G401 (cell line): ENCODE data around the gene MGAT5. TPM values are rescaled to one million over a fixed set of nuclear protein-coding genes. Genes with fewer than 3 reads are reported as not detected.

ENCODE experiments used
- DNase-seq: peaks from one replicate; pipeline ENCODE4 v3.0.0-alpha.2; 2015; ENCODE audit warnings: low spot score
- in situ Hi-C: cut with HindIII; loops from 2 replicates; pipeline ENCODE4 v1.10.0; 2016; ENCODE audit warnings: low sequenced_read_pairs, mixed read lengths
- total RNA-seq: library from RNA; depleted of rRNA; stranded (reverse); fragments of >200 nt; shearing (Covaris generic); gene quantifications from 2 replicates; pipeline ENCODE4 v1.2.3, GENCODE V29; 2014

Gene MGAT5
- total RNA-seq, 1 experiment from 2014 or later = 0.07 TPM

DNA sequence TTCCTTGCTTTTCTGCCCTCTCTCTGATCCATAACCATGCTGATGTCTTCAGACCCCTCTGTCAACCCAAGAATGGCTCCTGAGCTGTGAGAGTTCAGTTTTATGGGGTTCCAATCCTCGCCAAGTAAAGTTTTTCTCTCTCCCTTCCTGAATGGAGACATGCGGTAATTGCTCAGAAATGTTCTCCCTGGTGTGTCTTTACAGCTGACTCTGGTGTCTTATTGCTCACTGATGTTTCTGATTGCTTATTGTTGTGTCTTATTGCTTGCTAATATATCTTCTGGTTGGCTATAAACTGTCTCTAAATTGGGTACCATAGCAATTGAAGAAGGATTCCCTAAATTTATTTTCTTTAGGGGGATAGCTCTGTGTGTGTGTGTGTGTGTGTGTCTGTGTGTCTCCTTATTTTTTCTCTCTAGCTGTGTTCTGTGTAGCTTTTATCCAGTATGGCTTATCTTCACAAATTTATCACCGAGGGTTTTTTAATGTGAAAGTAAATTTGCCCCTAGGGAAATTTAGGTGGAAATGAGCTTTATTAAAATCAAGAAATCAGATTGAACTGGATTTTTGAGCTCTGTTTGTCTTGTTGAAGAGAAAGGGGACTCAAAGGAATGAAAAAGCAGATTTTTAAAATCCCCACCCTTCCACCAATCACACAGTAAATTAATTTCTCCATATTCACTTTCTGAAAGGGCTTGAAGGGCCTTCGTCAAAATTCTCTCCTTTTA is 19.5 kb downstream of the MGAT5 start:
- no peak for DNase-seq
- in situ Hi-C loops = no loop called here

GRCh38 chr2:134274121-134274520 is 20.2 kb downstream of the MGAT5 start:
- in situ Hi-C loops = no loop called here

DNA sequence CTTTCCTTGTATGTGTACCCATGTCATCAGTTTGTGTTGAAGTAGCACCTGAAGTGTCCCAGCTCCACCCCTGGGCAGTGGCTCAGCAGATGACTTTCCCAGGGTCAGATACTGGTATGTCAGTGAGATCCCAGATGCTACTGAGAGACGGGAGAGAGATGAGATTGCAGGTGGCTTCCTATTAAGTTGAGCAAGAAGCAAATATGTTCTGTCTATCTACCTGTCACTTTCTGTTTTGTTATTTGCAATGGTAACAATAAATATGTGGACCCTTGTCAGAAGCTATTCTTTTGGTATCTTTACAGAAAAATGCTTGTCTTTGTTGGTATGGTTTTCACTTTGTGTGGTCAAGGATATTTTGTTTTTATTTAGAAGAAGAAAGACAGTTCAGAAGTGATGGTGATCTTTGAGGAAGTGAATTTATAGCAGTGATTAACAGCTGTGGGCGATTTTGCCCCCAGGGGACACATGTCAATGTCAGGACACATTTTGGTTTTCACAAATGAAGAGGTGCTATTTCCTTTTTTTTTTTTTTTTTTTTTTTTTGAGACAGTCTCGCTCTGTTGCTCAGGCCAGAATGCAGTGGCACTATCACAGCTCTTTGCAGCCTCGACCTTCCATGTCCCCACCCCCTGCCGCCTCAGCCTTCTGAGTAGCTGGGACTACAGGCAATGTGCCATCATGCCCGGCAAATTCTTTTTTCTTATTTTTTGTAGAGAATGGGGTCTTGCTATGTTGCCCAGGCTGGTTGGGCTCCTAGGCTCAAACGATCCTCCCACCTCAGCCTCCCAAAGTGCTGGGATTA is 21.4 kb downstream of the MGAT5 start:
- in situ Hi-C loops = no loop called here
- DNase-seq = no peak

More at GRCh38 chr2:134274121-134274520, 20.2 kb downstream of the MGAT5 start:
- DNase-seq = no peak

DNA sequence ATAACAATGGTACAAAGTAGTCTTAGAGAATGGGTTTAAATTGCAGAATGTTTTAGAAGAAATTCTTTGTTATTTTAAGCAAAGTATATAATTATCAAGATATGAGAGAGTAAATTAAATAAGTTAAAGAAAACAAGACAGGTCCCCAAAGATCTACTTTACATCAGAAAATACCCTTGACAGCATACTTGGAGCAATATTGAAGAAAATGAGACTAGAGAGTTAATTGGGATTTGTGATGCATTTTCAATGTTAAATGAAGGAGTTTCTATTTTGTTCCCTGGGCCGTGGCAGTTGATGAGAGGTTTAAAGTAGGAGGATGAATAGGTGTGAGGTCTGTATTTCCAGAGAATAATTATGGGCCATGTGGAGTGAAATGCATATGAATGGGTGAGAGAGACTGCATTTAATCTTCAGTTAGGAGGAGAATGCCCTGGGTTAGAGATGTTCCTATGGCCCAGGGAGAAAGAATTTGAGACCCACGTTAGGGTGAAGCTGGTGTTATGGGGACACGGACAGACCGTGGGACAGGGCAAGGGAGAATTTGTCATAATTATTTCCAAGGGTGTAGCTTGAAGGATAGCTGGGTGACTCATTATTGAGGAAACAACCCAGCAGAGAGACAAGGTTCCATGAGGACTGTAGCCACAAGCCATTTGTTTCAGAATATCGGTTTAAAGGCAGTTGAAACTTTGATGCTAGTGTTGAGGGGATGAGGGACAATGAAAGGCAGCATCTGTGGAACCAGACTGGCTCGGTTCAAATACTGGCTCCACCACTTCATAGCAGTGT is 22.7 kb downstream of the MGAT5 start:
- DNase-seq = no peak
- in situ Hi-C loops = no loop called here

- DNase-seq = no peak
- in situ Hi-C loops = no loop called here
Observed at GRCh38 chr2:134277223-134277622, 23.4 kb downstream of the MGAT5 start.

DNA sequence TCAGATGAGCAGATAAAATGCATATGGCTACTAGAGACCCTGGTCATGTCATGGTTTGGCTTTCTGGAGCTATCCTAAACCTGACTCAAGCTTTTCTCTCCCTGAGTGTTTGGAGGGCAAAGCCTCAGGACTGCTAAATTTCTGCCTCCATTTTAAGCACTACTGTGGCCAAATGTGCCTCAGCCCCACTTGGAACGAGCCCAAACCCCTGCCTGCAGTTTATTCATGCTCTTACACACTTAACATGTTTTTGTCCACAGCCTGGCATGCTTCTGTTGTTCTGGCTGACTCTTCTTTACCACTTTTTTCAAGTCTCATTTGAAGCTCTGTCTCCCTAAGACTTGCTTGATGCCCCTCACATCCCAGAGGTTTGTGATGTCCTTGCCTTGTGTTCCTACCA is 24.7 kb downstream of the MGAT5 start:
- no peak for DNase-seq
- in situ Hi-C loops = no loop called here

DNA sequence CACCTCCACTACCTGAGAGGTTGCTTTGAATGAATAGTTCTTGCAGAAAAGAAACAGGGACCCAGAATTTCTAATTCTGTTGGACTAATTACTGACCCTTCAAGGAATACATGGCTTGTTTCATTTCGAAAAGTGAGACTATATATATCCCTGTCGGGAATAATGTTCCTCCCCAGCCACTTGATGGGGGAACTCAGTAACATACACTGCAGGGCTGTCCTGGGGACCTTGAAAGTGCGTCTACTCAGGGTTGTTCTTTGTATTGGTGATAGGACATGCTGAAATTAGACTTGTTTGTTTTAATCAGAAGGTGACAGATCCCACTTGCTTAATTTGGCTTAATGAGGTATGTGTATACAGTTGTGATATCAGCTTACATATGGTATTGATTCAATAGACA is 25.5 kb downstream of the MGAT5 start:
- in situ Hi-C loops = no loop called here
- DNase-seq = no peak

DNA sequence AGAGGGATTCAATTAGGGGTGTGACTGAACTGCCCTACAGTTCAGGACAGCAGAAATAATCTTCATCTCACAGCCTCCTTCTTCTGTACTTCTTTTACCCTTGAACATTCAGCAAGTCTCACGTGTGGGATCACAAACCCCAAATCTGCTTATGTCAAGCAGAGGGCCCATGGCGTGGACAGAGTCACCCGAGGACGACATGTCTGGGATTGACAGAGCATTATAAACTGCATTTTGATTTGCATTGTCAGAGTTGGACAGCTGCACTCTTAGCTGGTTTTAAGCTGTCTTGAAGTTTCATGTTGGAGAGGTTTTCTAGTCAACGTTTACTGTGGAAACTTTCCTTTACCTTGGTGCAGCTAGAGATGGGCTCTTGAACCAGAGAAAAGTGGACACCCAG is 26.4 kb downstream of the MGAT5 start:
- in situ Hi-C loops = no loop called here
- no peak for DNase-seq

- in situ Hi-C loops = no loop called here
- peak; percentile 89 for DNase-seq
Observed at GRCh38 chr2:134280726-134281125, 26.9 kb downstream of the MGAT5 start.

DNA sequence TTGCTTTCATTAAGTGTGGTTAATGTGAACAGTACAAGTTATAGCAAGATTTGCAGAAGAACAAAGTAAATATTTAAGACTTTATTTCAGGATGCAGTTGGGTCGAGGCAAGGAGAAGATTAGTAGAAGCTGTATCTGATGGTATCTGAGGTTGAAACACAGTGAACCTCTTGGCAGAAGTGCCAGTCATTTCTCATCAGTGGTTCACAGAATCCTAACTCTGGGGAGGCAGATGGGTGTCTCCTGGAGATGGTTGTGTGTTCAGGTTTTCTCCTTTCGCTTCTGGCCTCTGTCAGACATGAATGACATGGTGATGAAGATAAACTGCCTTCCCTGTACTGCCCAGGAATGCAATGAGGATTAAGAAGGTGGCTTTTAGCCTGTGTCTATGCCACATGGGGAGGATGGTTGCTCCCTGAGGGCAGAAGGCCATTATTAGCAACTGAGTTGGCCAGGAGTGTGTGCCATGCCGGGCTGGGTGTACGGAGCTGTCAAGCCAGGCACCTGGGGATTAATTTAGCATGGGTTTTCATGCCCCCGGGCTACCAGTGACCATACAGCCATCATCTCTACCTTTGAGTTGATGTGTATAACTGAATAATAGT is 28.0 kb downstream of the MGAT5 start:
- no peak for DNase-seq
- in situ Hi-C loops = no loop called here

DNA sequence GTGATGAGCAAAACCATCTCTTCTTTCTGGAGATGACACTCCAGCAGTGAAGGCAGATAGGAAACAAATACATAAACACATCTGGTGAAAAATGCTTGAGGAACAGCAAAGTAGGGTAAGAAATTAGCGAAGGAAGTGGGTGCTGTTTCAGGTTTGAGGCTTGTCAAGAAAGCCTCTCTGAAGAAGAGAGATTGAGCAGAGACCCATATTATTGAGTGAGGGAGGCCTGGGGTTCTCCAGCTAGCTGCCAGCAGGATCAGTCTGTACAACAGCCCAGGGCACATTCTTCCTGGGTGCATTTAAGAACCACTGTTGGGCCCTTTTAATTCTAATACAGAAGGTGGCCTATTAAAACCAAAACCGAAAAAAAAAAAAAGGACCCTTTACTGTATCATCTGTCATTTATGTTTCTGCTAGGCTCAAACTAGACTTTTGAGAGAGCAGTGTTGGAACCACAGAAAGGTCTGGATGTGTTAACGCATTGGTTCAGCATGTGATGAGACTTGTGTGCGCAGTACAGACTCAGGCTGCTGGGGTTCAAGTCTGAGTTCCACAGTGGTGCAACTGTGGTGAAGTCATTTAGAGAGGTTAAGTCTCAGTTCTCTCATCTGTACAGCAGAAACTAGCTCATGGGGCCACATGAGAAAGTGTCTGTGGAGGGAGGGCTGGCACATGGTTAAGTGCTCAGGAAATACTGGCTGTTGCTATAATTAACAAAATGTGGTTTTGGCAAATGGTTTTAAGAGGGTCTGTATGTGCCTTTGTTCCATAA is 28.9 kb downstream of the MGAT5 start:
- in situ Hi-C loops = no loop called here
- DNase-seq = no peak

DNA sequence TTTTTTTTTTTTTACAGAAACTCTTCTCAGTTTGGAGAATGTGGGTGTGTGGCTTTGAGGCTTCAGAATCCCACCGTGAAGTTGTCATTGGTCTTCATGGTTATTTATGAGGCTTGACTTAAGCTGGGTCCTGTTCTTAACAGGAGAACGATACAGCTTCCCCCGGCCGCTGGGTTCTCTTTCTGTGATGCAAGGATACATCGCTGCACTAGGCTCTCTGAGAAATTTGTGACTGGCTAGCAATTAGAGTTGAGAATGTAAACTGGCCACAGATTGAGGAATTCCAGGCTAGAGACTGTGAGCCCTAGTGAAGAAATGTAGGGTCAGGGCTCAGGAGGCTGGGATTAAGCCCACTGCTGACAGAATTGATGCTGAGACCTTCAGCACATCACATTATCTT is 29.8 kb downstream of the MGAT5 start:
- in situ Hi-C loops = no loop called here
- no peak for DNase-seq

DNA sequence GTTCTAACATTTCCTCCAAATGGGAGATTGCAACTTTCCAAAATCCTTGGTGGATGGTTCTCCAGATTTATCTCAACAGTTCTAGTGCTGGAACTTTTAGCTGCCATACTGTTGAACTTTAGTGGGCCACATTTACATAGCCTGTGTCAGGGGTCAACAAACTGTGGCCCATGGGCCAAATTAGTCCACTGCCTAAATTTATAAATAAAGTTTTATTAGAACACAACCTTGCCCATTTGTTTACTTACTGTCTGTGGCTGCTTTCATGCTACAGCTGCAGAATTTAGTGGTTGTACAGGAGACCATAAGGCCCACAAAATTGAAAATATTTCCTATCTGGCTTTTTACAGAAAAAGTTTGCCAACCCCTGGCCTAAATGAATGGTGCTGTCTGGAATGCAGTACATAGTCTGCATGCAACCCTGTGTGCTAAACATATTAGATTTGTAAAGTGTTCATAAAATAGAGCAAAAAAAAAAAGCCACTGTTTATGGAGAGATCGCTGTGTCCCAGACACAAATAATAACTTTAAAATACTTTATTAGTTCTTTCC is 30.3 kb downstream of the MGAT5 start:
- in situ Hi-C loops = no loop called here
- DNase-seq = no peak

GRCh38 chr2:134287323-134287722 is 33.5 kb downstream of the MGAT5 start:
- in situ Hi-C loops = no loop called here
- DNase-seq = no peak

- in situ Hi-C loops = no loop called here
- no peak for DNase-seq
Observed at GRCh38 chr2:134288814-134289213, 34.9 kb downstream of the MGAT5 start.

DNA sequence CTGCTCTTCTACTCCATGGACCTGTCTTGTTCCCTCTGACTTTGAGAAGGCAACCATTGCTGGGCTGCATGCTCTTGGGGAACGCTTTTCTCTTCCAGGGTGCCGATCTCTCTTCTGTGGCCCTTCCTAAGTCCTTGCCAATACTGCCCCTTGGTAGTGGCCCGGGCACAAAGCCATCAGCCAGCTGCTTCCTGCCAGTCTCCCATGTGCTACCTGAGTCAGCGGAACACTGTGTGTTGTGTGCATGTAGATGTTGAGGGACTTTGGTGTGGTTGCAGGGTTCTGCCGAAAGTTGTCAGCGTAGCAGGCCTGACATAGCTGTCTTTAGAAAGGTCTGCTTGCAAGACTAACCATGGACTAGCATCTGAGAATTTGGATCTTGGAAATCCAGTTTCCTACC is 35.4 kb downstream of the MGAT5 start:
- in situ Hi-C loops = no loop called here
- DNase-seq = no peak

- DNase-seq = no peak
- in situ Hi-C loops = no loop called here
Observed at GRCh38 chr2:134290358-134290757, 36.5 kb downstream of the MGAT5 start.

DNA sequence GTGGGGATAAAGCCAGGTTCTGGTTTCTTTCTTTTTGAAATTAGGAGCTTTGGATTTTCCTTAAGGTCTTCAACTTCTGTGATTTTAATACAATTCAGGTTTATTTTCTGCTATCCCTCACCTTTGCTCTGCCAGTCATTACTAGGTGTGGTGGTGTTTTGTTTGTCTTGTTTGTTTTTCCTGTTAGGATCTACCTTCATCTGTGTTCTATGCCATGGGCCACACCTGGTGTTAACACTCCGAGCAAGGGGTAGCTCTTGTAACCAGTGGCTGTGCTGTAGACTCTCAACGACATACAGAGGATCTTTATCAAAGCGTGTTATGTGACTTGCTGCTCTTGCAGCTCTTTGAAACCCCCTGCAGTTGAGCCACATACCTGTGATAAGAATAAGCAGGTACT is 38.6 kb downstream of the MGAT5 start:
- DNase-seq = no peak
- in situ Hi-C loops = no loop called here
